Caco-2 (cell line): ENCODE results near the gene ARAP3. TPM values are rescaled to one million over a fixed set of nuclear protein-coding genes. Genes with fewer than 3 reads are reported as not detected.

Experiments used
- BruUV-seq: library from RNA; stranded (reverse); fragments of 400-500 nt; replicated peaks from 2 replicates; lab custom pipeline; 2021; lab: Mats Ljungman, UMichigan
- CTCF ChIA-PET: fragments of 300-600 bp; sonication (Branson Sonifier 250); formaldehyde crosslinking; loops from one replicate; lab custom pipeline; 2022; ENCODE audit warnings: antibody characterized with exemption; lab: Charles Lee
- POLR2A ChIA-PET: fragments of 300-600 bp; sonication (Branson Sonifier 250); formaldehyde crosslinking; loops from one replicate; lab custom pipeline; 2022; ENCODE audit warnings: antibody characterized with exemption; lab: Charles Lee
- DNase-seq, 2 experiments: peaks; one replicate each; pipeline versions ENCODE4 v3.0.0 to v3.0.0-alpha.2; 2020 to 2022
- H3K27me3 ChIP-seq: replicated peaks from 2 replicates; pipeline ENCODE4 v1.6.0; 2011; ENCODE audit warnings: low read length; ENCODE audit not compliant: control insufficient read depth, insufficient read depth
- H3K36me3 ChIP-seq: 2 replicates; pipeline ENCODE4 v1.5.1; 2011; ENCODE audit warnings: low read length; ENCODE audit not compliant: control insufficient read depth, insufficient read depth
- H3K4me1 ChIP-seq: fragments of 250-450 bp; sonication (Bioruptor Pico); 2 replicates; pipeline ENCODE4 v1.5.1; 2020; ENCODE audit warnings: mild to moderate bottlenecking
- H3K4me3 ChIP-seq: 2 replicates; pipeline ENCODE4 v1.5.1; 2011; ENCODE audit warnings: low read depth, mild to moderate bottlenecking, control low read depth, low read length
- H3K9me3 ChIP-seq: fragments of 250-450 bp; sonication (Bioruptor Pico); 2 replicates; pipeline ENCODE4 v1.5.1; 2020; ENCODE audit warnings: mild to moderate bottlenecking, moderate library complexity
- H3K27ac Mint-ChIP-seq: one replicate; pipeline ENCODE4 v1.8.0; 2022; ENCODE audit warnings: mixed read lengths; ENCODE audit not compliant: unreplicated experiment
- H3K27me3 Mint-ChIP-seq: one replicate; pipeline ENCODE4 v1.8.0; 2022; ENCODE audit warnings: mixed read lengths; ENCODE audit not compliant: insufficient read depth, unreplicated experiment
- H3K36me3 Mint-ChIP-seq: one replicate; pipeline ENCODE4 v1.8.0; 2022; ENCODE audit warnings: mild to moderate bottlenecking, mixed read lengths; ENCODE audit not compliant: insufficient read depth, unreplicated experiment
- H3K4me1 Mint-ChIP-seq: one replicate; pipeline ENCODE4 v1.8.0; 2022; ENCODE audit warnings: low read depth, mixed read lengths; ENCODE audit not compliant: unreplicated experiment
- H3K4me3 Mint-ChIP-seq: one replicate; pipeline ENCODE4 v1.8.0; 2022; ENCODE audit warnings: mild to moderate bottlenecking, moderate library complexity, mixed read lengths; ENCODE audit not compliant: unreplicated experiment
- H3K9me3 Mint-ChIP-seq: one replicate; pipeline ENCODE4 v1.8.0; 2022; ENCODE audit warnings: mixed read lengths; ENCODE audit not compliant: unreplicated experiment
- CTCF ChIP-seq, 2 experiments: fragments of 200-600 bp in 1 of 2; IDR thresholded peaks; 1 replicate in 1 of 2; 2 replicates in 1 of 2; pipeline versions ENCODE4 v1.5.1 to v1.8.0; 2011 to 2022; ENCODE audit warnings: antibody characterized with exemption in 1 of 2, control low read depth in 1 of 2, inconsistent platforms in 1 of 2, low read depth in 1 of 2, low read length in 1 of 2, mild to moderate bottlenecking in 1 of 2, moderate library complexity in 1 of 2; ENCODE audit not compliant: insufficient read depth in 1 of 2, severe bottlenecking in 1 of 2, unreplicated experiment in 1 of 2
- intact Hi-C: fragments of 100-400 bp; cut with micrococcal nuclease; formaldehyde crosslinking; loops from one replicate; pipeline ENCODE4 v1.10.0; 2022; ENCODE audit not compliant: unreplicated experiment
- total RNA-seq: library from RNA; stranded (reverse); gene quantifications from 2 replicates; pipeline ENCODE4 v1.2.3, GENCODE V29; 2022

The ARAP3 gene
- total RNA-seq, 1 experiment from 2014 or later, result 6.3 TPM

DNA sequence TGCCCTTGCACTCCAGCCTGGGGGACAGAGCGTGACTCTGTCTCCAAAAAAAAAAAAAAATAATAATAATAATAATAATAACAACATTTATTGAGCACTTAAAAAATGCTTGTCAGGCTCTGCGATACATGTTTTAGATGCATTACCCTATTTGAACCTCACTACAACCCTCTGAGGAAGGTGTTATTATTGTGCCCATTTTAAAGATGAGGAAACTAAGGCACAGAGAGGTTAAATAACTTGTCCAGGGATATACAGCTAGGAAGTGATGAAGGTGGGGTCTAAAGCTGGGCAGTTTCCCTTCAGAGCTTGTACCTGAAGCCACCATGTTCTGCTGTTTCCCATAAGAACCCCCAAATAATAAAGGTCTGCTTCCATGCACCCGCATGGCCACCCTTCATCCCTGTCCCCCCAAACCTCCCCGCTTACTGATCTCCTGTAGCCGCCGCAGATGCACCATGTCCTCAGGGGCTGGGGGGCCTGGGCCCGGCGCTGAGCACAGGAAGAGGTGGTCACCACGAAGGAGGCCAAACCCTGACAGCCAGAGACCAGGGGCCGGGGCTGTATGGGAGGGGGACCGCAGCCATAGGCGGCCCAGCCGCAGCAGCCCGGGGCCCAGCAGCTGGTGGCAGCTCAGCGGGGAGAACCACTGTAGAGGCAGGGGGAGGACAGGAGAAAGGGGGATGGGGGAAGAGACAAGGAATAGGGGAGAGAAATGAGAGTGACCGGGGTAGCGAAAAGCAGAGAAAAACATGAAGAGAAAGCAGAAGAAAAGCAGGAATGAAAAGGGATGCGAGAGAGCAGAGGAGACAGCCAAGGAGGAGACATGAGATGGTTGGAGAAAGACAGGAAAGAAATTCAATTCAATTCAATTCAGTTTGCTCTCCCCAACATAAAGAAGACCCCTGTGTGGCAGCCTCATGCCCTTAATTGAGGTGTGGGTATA is 15.8 kb downstream of the ARAP3 start:
- H3K4me3 ChIP-seq, result no peak overlapping the region
- Mint-ChIP-seq H3K27me3 (no peaks in the 10 kb centered on the region), H3K4me3 (no peak overlapping the region), H3K27ac (no peak overlapping the region), H3K9me3 (no peaks in the 10 kb centered on the region), H3K36me3 (no peaks in the 10 kb centered on the region), H3K4me1 (no peaks in the 10 kb centered on the region)
- intact Hi-C loops, result loop anchor here (1.0 to 2.0 kb wide), 5 partner anchors 11 to 294 kb away; no protein-coding TSS in a partner anchor
- ChIA-PET POLR2A (no interaction called here), CTCF (interaction anchor here (1.4 kb wide), 1 partner anchor 26 kb away, joined by 5 read pairs; no protein-coding TSS in a partner anchor)
- TF ChIP-seq CTCF (IDR thresholded peaks at IDR 0.05; ENCODE audit: insufficient read depth in 1 of 2, low read depth in 1 of 2, low read length in 1 of 2, severe bottlenecking in 1 of 2, unreplicated experiment in 1 of 2), result no peak
- H3K27me3 ChIP-seq, result no peaks in the 10 kb centered on the region
- no peaks in the 10 kb centered on the region for H3K4me1 ChIP-seq
- no peaks in the 10 kb centered on the region for H3K9me3 ChIP-seq
- DNase-seq, result no peak
- no TSS peak for BruUV-seq
- H3K36me3 ChIP-seq, result no peaks in the 10 kb centered on the region

DNA sequence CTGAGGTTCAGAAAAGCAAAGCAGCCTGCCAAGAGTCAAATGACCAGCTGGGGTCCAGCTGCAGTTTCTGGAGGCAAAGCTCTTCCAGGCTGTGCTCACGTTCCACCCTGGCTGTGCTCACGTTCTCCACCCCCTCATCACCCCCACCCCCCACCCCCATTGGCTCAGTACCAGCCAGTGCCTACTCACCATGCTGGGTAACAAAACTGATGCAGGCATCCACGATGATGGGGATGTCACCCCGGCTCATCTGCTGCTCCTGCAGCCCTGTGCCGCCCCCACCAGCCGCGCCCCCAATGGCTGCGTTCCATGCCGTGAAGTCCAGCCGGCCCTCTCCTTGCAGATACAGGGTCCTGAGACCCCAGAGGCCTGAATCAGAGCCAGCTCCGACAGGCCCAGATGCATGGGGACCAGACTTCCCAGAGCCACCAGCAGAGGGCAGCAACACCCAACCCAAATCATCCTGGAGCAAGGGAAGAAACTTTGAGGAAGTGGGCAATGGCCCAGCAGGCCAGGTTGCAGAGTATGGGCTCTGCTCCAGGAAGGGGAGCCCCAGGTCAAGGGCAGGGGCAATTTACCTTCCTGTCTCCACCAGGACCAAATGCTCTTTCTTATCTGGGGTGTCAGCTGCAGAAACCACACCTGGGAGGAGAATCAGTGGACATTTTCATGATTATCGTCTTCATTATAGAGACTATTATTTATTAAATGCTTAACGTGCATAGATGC is 17.1 kb downstream of the ARAP3 start:
- POLR2A ChIA-PET, result no interaction called here
- TF ChIP-seq CTCF (IDR thresholded peaks at IDR 0.05; ENCODE audit: insufficient read depth in 1 of 2, low read depth in 1 of 2, low read length in 1 of 2, severe bottlenecking in 1 of 2, unreplicated experiment in 1 of 2), result peak; percentile 85 to 94
- H3K36me3 Mint-ChIP-seq, result no peaks in the 10 kb centered on the region

GRCh38 chr5:141663506-141663905 is 18.5 kb downstream of the ARAP3 start:
- TF ChIP-seq CTCF (IDR thresholded peaks at IDR 0.05; ENCODE audit: insufficient read depth in 1 of 2, low read depth in 1 of 2, low read length in 1 of 2, severe bottlenecking in 1 of 2, unreplicated experiment in 1 of 2), result no peak
- BruUV-seq, result no TSS peak
- no peaks in the 10 kb centered on the region for H3K36me3 Mint-ChIP-seq
- Histone ChIP-seq H3K27me3 (no peaks in the 10 kb centered on the region), H3K36me3 (no peaks in the 10 kb centered on the region), H3K4me3 (no peak overlapping the region), H3K4me1 (no peaks in the 10 kb centered on the region), H3K9me3 (no peaks in the 10 kb centered on the region)
- ChIA-PET POLR2A (no interaction called here), CTCF (no interaction called here)
- no peaks in the 10 kb centered on the region for H3K4me1 Mint-ChIP-seq
- DNase-seq, result no peak
- intact Hi-C loops, result no loop called here
- H3K27me3 Mint-ChIP-seq, result no peaks in the 10 kb centered on the region
- H3K9me3 Mint-ChIP-seq, result no peaks in the 10 kb centered on the region
- H3K27ac Mint-ChIP-seq, result no peak overlapping the region
- no peak overlapping the region for H3K4me3 Mint-ChIP-seq

More for the DNA sequence above, 17.1 kb downstream of the ARAP3 start:
- Histone ChIP-seq H3K4me3 (no peak overlapping the region), H3K27me3 (no peaks in the 10 kb centered on the region), H3K9me3 (no peaks in the 10 kb centered on the region), H3K36me3 (no peaks in the 10 kb centered on the region), H3K4me1 (no peaks in the 10 kb centered on the region)
- H3K27ac Mint-ChIP-seq, result no peak overlapping the region
- DNase-seq, result peak; percentile 76 to 84
- H3K9me3 Mint-ChIP-seq, result no peaks in the 10 kb centered on the region
- no peaks in the 10 kb centered on the region for H3K27me3 Mint-ChIP-seq
- H3K4me1 Mint-ChIP-seq, result no peaks in the 10 kb centered on the region
- BruUV-seq, result no TSS peak
- intact Hi-C loops, result loop anchor here (1.0 to 2.0 kb wide), 5 partner anchors 12 to 295 kb away; no protein-coding TSS in a partner anchor
- no peak overlapping the region for H3K4me3 Mint-ChIP-seq
- CTCF ChIA-PET, result interaction anchor here (0.5 to 1.4 kb wide), 6 partner anchors 10 to 349 kb away, joined by 3 to 7 read pairs (median 4); partner anchors contain the start of gene DELE1
